Measurements from ENCODE around the gene TMEM186.

TMEM186 gene

DNA sequence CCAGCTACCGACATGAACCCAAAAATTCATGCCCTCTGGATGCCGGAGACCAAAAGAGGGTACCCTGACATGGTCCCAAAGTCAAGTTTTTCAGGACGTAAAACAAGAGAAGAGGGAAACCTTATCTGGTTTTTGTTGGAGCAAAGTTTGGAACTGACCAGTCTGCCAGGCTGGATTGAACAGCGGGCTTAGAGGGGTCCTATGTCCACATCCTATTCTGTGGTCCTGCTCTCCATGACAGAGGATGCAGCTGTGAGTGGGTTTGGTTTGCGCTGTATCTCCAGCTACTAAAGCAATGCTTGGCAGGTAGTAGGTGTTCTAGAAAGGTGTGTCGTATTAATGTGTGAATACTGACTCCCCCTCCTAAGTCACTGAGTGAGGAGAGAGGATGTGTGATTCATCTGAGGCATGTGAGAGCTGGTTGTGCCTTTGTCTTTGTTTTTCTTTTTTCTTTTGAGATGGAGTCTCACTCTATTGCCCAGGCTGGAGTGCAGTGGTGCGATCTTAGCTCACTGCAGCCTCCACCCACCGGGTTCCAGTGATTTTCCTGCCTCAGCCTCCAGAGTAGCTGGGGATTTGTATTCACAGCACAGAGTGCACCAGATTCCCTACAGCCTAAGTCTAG, 31.2 kb upstream of the TMEM186 start:
- H3K4me3 ChIP-seq (ENCODE audit: low read length), result no peak overlapping the region
- peaks cover 7% of the 10 kb centered on the region for H3K4me1 ChIP-seq (ENCODE audit: control insufficient read depth, insufficient read depth, low read length)
- H3K36me3 ChIP-seq (ENCODE audit: insufficient read depth, low read length), result peaks cover 57% of the 10 kb centered on the region
- no peak overlapping the region for H3K9ac ChIP-seq (ENCODE audit: low read depth, low read length)
- H3K27me3 ChIP-seq (ENCODE audit: control insufficient read depth, insufficient read depth, low read length), result no peaks in the 10 kb centered on the region
- H3K4me2 ChIP-seq (ENCODE audit: low read length), result no peak overlapping the region
- no peaks in the 10 kb centered on the region for H3K9me3 ChIP-seq (replicated peaks; ENCODE audit: low read length)

DNA sequence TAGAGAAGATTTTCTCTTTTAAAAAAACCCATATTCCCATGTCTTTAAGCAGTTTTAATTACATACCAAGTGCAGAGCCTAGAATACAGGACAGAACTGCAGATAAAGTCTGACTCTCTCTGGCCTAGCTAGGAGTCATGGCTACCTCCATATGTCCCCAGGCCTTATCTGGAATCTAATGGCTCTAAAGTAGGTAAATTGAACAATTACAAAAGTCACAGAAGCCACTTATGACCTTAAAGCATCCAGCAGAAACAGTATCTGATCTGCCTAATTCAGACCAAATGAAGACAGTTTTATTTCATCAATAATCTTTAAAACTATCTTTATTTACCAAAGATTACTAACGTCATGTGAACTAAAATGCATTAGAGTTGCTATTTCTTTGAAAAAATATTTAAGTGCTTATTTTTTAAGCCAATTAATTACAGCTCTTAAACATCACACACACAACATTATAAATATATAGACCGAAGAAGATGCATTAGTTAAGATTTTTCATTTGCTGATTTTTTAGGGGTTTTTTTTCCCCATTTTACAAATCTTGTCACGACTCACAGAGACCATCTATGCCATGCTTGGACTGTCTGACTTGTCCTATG, 28.9 kb upstream of the TMEM186 start:
- H3K4me2 ChIP-seq (ENCODE audit: low read length), result no peak overlapping the region
- no peaks in the 10 kb centered on the region for H3K9me3 ChIP-seq (replicated peaks; ENCODE audit: low read length)
- H3K4me1 ChIP-seq (ENCODE audit: control insufficient read depth, insufficient read depth, low read length), result peaks cover 7% of the 10 kb centered on the region
- H3K27me3 ChIP-seq (ENCODE audit: control insufficient read depth, insufficient read depth, low read length), result no peaks in the 10 kb centered on the region
- H3K36me3 ChIP-seq (ENCODE audit: insufficient read depth, low read length), result peaks cover 62% of the 10 kb centered on the region
- no peak overlapping the region for H3K9ac ChIP-seq (ENCODE audit: low read depth, low read length)
- no peak overlapping the region for H3K4me3 ChIP-seq (ENCODE audit: low read length)

DNA sequence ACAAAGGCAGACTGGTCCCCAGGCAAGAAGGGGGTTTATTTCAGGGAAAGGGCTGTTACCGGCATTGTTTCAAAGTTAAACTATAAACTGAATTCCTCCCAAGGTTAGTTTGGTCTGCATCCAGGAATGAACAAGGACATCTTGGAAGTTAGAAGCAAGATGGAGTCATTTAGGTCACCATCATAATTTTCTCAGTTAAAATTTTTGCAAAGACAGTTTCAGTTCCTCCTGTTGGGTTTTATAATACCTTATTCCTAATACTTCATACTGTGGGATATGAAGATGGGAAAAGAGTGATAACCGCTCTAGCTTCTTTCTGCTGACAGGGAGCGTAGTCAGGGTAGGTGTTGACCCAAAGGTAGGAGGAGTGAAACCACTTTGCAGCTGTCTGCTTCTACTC, 25.0 kb upstream of the TMEM186 start:
- Histone ChIP-seq H3K9ac (ENCODE audit: low read depth, low read length) (no peak overlapping the region), H3K4me3 (ENCODE audit: low read length) (no peak overlapping the region), H3K27me3 (ENCODE audit: control insufficient read depth, insufficient read depth, low read length) (no peaks in the 10 kb centered on the region), H3K36me3 (ENCODE audit: insufficient read depth, low read length) (peaks cover 69% of the 10 kb centered on the region), H3K4me2 (ENCODE audit: low read length) (no peak overlapping the region), H3K4me1 (ENCODE audit: control insufficient read depth, insufficient read depth, low read length) (no peaks in the 10 kb centered on the region), H3K9me3 (replicated peaks; ENCODE audit: low read length) (no peaks in the 10 kb centered on the region)

DNA sequence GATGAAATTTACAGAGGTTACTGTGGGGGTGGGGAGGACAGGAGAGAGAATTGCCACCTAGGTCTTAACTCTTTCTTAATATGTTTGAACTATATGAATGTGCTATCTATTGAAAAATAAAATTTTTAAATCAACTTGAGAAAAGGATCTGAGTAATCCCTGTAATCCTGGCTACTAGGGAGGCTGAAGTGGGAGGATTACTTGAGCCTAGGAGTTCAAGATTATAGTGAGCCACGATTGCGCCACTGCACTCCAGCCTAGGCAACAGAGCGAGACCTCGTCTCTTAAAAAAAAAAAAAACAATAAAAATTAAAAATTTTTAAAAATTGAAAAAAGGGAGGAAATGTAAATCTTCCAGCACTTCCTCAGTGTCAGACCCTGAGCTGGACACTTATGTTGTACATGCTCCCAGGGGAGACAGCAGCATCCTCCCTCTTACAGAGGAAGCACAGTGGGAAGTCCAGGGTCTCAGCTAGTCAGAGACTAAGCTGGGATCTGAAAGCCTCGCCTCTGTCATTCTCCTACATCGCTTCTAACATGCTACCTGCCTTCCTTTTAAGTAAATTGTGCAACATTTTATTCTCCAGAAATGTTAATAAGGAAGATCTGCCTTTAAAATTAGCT, 22.1 kb upstream of the TMEM186 start:
- peaks cover 86% of the 10 kb centered on the region for H3K36me3 ChIP-seq (ENCODE audit: insufficient read depth, low read length)
- no peak overlapping the region for H3K4me3 ChIP-seq (ENCODE audit: low read length)
- H3K4me2 ChIP-seq (ENCODE audit: low read length), result no peak overlapping the region
- no peaks in the 10 kb centered on the region for H3K9me3 ChIP-seq (replicated peaks; ENCODE audit: low read length)
- no peaks in the 10 kb centered on the region for H3K27me3 ChIP-seq (ENCODE audit: control insufficient read depth, insufficient read depth, low read length)
- H3K9ac ChIP-seq (ENCODE audit: low read depth, low read length), result no peak overlapping the region
- H3K4me1 ChIP-seq (ENCODE audit: control insufficient read depth, insufficient read depth, low read length), result no peaks in the 10 kb centered on the region

DNA sequence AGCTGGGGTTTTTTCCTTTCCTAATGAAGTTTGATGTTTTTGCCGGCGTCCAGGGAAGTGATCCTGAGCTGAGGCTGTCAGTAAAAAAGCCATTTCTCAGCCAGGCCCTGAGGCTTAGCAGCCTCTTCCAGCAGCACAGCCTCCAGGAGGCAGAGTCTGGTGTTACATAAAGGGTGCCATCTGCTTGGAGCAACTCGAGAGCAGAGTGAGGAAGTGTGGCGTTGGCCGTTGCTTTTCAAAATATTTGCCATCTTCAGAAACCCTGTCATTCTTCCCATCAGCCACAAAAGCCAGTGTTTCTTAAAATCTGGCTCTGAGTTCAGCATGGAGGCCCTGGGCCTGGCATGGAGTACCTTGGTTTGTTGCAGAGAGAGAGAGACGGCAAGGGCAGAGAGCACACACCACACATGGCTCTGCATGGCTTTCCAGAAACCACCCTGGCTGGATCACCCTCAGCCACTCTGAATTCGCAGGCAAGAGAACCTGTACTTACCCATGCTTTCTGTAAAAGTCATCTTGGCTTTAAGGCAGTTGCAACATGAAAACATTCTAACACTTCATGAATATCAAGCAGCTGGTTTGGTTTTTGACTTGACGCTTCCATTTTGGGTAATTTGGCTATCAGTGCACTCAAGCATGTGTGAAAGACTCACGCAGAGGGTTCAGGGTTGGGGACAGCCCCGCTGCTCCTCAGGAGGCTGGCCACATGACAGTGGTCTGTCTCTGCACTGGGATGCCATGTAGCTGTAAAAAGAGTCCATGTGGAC, 21.2 kb upstream of the TMEM186 start:
- Histone ChIP-seq H3K36me3 (ENCODE audit: insufficient read depth, low read length) (peaks cover 88% of the 10 kb centered on the region), H3K9me3 (replicated peaks; ENCODE audit: low read length) (no peaks in the 10 kb centered on the region), H3K4me3 (ENCODE audit: low read length) (no peak overlapping the region), H3K27me3 (ENCODE audit: control insufficient read depth, insufficient read depth, low read length) (no peaks in the 10 kb centered on the region), H3K4me1 (ENCODE audit: control insufficient read depth, insufficient read depth, low read length) (no peaks in the 10 kb centered on the region), H3K9ac (ENCODE audit: low read depth, low read length) (no peak overlapping the region), H3K4me2 (ENCODE audit: low read length) (no peak overlapping the region)

DNA sequence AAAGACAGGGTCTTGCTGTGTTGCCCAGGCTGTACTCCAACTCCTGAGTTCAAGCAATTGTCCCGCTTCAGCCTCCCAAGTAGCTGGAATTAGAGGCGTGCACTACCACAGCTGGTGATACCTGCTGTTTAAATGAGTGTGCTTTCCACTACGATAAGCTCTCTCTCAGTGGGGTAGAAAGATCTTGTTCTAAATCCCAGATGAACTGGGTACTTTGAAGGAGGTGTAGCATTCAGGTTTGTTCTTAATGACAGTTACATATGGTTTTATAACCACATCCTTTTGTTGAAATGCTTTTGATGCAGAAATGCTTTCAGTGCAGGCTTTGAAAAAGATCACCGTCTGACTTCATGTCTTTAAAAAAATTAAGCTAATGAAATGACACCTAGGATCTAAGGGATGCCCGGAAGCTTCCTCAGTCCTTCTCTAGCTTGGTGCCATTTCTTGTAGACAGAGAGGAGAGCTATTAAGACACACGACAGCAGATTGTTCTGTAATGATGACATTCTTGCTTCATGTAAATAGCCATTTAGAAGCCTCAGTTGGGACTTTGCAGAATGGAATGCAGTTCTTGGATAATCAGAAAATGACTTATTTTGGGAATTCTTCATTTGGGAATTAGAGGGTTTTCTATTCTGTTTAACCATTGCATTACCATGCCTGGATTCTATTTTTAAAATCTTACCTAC, 19.7 kb upstream of the TMEM186 start:
- no peaks in the 10 kb centered on the region for H3K9me3 ChIP-seq (replicated peaks; ENCODE audit: low read length)
- H3K4me3 ChIP-seq (ENCODE audit: low read length), result no peak overlapping the region
- H3K4me1 ChIP-seq (ENCODE audit: control insufficient read depth, insufficient read depth, low read length), result no peaks in the 10 kb centered on the region
- no peak overlapping the region for H3K9ac ChIP-seq (ENCODE audit: low read depth, low read length)
- H3K27me3 ChIP-seq (ENCODE audit: control insufficient read depth, insufficient read depth, low read length), result no peaks in the 10 kb centered on the region
- H3K4me2 ChIP-seq (ENCODE audit: low read length), result no peak overlapping the region
- H3K36me3 ChIP-seq (ENCODE audit: insufficient read depth, low read length), result peaks cover 90% of the 10 kb centered on the region

DNA sequence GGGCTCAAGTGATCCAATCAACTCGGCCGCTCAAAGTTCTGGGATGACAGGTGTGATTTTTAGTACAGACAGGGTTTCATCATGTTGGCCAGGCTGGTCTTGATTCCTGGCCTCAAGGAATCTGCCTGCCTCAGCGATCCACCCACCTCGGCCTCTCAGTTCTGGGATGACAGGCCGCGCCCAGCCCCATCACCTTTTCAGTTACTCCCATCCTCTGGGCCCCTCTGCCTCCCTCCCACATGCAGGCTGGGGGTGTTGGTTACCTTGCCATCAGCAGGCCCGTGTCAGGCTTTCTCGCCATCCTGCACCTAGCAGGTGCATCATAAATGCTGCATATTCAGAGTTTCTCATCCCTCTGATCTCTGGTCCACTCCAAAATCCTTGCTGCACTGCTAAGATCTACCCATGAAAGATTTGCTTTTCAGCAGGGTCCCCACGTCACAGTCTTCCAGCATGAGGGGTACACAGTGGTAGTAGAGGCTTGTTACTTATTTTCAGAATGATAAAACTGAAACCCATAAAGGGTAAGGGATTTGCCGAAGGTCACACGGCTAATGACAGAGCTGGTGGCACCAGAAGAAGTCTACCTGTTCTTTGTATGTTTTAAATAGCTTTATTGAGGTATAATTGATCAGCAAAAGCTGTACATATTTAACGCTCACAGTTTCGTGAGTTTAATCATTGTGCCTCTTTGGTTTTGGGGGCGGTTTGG, 16.8 kb upstream of the TMEM186 start:
- Histone ChIP-seq H3K9ac (ENCODE audit: low read depth, low read length) (no peak overlapping the region), H3K4me3 (ENCODE audit: low read length) (no peak overlapping the region), H3K9me3 (replicated peaks; ENCODE audit: low read length) (no peaks in the 10 kb centered on the region), H3K4me2 (ENCODE audit: low read length) (no peak overlapping the region), H3K27me3 (ENCODE audit: control insufficient read depth, insufficient read depth, low read length) (no peaks in the 10 kb centered on the region), H3K4me1 (ENCODE audit: control insufficient read depth, insufficient read depth, low read length) (no peaks in the 10 kb centered on the region), H3K36me3 (ENCODE audit: insufficient read depth, low read length) (peaks cover 93% of the 10 kb centered on the region)

DNA sequence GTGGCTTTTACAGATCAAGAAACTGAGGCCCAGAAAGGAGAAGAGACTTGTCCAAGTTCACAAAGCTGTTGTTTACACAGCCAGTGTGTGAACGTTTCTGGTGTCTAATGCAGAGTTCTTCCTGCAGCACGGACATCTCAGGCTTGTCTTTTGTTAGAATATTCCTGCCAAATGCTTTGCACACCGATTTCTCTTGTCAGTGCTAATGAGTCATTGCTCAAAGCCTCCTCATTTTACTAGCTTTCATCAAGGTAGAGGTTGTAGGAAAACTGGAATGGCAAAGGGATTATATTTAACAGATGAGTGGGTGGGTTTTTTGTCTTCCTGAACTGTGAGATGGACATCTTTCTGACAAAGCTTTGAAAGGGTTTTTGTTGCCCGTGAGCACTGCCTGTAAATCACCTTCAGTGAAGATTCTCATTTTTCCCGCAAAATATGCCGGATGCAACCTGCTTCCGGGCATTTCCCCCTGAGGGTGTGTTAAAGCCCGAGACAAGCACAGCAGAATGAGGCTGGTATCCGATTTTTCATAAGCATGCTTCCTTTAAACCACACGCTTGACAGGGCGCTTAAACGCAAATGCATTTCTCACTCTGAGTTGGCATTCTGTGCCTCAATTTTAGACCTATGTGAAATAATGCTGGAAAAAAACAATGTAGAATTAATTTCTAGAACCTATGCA, 14.9 kb upstream of the TMEM186 start:
- Histone ChIP-seq H3K9me3 (replicated peaks; ENCODE audit: low read length) (no peaks in the 10 kb centered on the region), H3K4me2 (ENCODE audit: low read length) (no peak overlapping the region), H3K9ac (ENCODE audit: low read depth, low read length) (no peak overlapping the region), H3K4me3 (ENCODE audit: low read length) (no peak overlapping the region), H3K36me3 (ENCODE audit: insufficient read depth, low read length) (peaks cover 94% of the 10 kb centered on the region), H3K27me3 (ENCODE audit: control insufficient read depth, insufficient read depth, low read length) (no peaks in the 10 kb centered on the region), H3K4me1 (ENCODE audit: control insufficient read depth, insufficient read depth, low read length) (no peaks in the 10 kb centered on the region)

DNA sequence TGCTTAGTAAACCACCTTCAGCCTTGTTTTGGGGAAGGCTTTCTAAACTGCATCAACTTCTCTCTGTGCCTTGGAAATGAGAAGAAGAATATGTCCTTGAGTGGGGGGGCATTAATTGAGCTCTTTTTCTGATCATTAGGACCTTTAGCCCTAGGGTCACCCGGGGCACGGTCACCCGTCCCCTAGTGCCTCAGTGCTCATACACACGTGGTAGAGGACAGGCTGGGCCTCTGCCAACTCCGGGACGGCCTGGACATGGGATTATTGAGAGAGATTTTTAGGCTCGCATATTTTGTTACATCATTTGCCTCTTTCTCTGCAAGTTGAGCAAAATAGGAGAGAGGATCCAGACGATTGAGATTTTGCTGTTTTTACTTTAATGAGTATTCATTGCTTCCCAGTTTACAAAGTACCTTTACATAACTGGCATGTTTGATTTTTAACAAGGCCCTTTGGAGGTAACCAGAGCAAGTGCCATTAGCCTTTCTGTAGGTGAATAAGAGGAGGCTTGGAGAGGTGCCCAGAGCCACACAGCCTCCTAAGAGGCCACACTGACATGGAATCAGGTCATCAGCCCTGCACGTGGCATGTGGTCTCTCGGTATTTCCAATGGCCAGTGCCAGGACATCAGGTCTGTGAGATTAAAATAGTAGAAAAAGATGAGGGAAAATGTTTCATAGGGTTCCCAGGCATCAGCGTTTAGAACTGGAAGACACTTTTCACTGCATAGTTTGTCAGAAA, 11.3 kb upstream of the TMEM186 start:
- H3K4me1 ChIP-seq (ENCODE audit: control insufficient read depth, insufficient read depth, low read length), result no peaks in the 10 kb centered on the region
- H3K4me2 ChIP-seq (ENCODE audit: low read length), result no peak overlapping the region
- H3K9me3 ChIP-seq (replicated peaks; ENCODE audit: low read length), result no peaks in the 10 kb centered on the region
- no peak overlapping the region for H3K4me3 ChIP-seq (ENCODE audit: low read length)
- H3K36me3 ChIP-seq (ENCODE audit: insufficient read depth, low read length), result peaks cover 94% of the 10 kb centered on the region
- no peak overlapping the region for H3K9ac ChIP-seq (ENCODE audit: low read depth, low read length)
- H3K27me3 ChIP-seq (ENCODE audit: control insufficient read depth, insufficient read depth, low read length), result no peaks in the 10 kb centered on the region

DNA sequence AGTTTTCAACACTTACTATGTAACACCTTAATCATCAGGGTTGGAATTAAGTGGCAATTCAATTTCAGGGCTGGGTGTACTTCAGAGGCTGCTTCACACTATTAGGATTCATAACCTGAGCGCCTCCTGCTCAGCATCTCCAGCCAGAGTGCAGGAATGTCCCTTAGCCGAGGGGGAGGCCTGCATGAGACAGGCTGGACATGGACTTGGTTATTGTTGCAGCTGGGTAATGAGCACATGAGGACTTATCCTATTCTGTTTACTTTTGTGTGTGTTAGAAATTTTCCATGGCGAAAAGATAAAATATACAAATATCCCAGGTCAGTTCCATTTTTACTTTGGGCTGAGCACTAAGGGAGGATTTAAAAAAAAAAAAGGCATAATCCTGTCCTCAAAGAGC, 10.6 kb upstream of the TMEM186 start:
- H3K9me3 ChIP-seq (replicated peaks; ENCODE audit: low read length), result no peaks in the 10 kb centered on the region
- no peak overlapping the region for H3K4me2 ChIP-seq (ENCODE audit: low read length)
- no peaks in the 10 kb centered on the region for H3K27me3 ChIP-seq (ENCODE audit: control insufficient read depth, insufficient read depth, low read length)
- H3K4me3 ChIP-seq (ENCODE audit: low read length), result no peak overlapping the region
- no peak overlapping the region for H3K9ac ChIP-seq (ENCODE audit: low read depth, low read length)
- peaks cover 91% of the 10 kb centered on the region for H3K36me3 ChIP-seq (ENCODE audit: insufficient read depth, low read length)
- H3K4me1 ChIP-seq (ENCODE audit: control insufficient read depth, insufficient read depth, low read length), result no peaks in the 10 kb centered on the region
